OCI-LY3 (cell line): Measurements from ENCODE around the gene NR5A2.

Source experiments
- H2AFZ ChIP-seq: fragments of 200-600, 300-600 bp; shearing (Covaris generic); 2 replicates; pipeline ENCODE4 v1.6.0; 2014; ENCODE audit warnings: antibody characterized with exemption, low read depth, low read length
- H3K27ac ChIP-seq: fragments of 200-600, 300-600 bp; sonication (generic); 2 replicates; pipeline ENCODE4 v1.5.1; 2014; ENCODE audit warnings: mild to moderate bottlenecking, low read length, moderate library complexity, mixed read lengths
- H3K27me3 ChIP-seq: fragments of 200-600, 300-600 bp; sonication (generic); 2 replicates; pipeline ENCODE4 v1.6.1; 2014; ENCODE audit warnings: low read depth, low read length, mixed read lengths
- H3K36me3 ChIP-seq: fragments of 200-600, 300-600 bp; sonication (generic); replicated peaks from 2 replicates; pipeline ENCODE3; 2014; ENCODE audit warnings: low read depth, low read length, mixed read lengths
- H3K4me1 ChIP-seq: fragments of 300-600, 200-600 bp; sonication (generic); 2 replicates; pipeline ENCODE4 v1.6.1; 2014; ENCODE audit warnings: low read length, mixed read lengths
- H3K4me2 ChIP-seq: fragments of 200-600, 300-600 bp; sonication (generic); 2 replicates; pipeline ENCODE4 v1.6.1; 2014; ENCODE audit warnings: low read length, mixed read lengths
- H3K4me3 ChIP-seq: fragments of 300-600, 200-600 bp; sonication (generic); 2 replicates; pipeline ENCODE4 v1.5.1; 2014; ENCODE audit warnings: antibody characterized with exemption, mild to moderate bottlenecking, low read length, moderate library complexity
- H3K79me2 ChIP-seq: fragments of 300-600, 200-600 bp; shearing (Covaris generic); 2 replicates; pipeline ENCODE4 v1.6.1; 2014; ENCODE audit warnings: mild to moderate bottlenecking, low read length, mixed read lengths
- H3K9ac ChIP-seq: fragments of 300-600, 200-600 bp; shearing (Covaris generic); 2 replicates; pipeline ENCODE4 v1.6.0; 2014; ENCODE audit warnings: mild to moderate bottlenecking, low read length, moderate library complexity
- H3K9me3 ChIP-seq: fragments of 200-600, 300-600 bp; shearing (Covaris generic); 2 replicates; pipeline ENCODE4 v1.6.1; 2014; ENCODE audit warnings: low read length, mixed read lengths; ENCODE audit not compliant: insufficient read depth
- H4K20me1 ChIP-seq: fragments of 200-600, 300-600 bp; sonication (generic); 2 replicates; pipeline ENCODE4 v1.6.1; 2016; ENCODE audit warnings: low read length, mixed read lengths; ENCODE audit not compliant: insufficient read depth
- EZH2phosphoT487 ChIP-seq: fragments of 200-600 bp; shearing (Covaris generic); IDR thresholded peaks from 2 replicates; pipeline ENCODE4 v1.6.1; 2018; ENCODE audit warnings: antibody characterized with exemption, mixed run types, low read depth
- TF ChIP-seq, protein P1 (sequence below): fragments of 200-600, 300-600 bp; sonication (generic); IDR thresholded peaks from 2 replicates; pipeline ENCODE4 v1.5.1; 2014; ENCODE audit warnings: antibody characterized with exemption, low read length, low read depth

NR5A2 gene

GRCh38 chr1:200042552-200043335 is 15.2 kb downstream of the NR5A2 start:
- Histone ChIP-seq H3K4me1 (no peaks in the 10 kb centered on the region), H3K9ac (no peak overlapping the region), H3K27ac (no peak overlapping the region), H3K9me3 (no peaks in the 10 kb centered on the region), H3K4me2 (no peak overlapping the region), H3K36me3 (no peaks in the 10 kb centered on the region), H3K79me2 (no peaks in the 10 kb centered on the region), H4K20me1 (no peaks in the 10 kb centered on the region), H3K4me3 (no peak overlapping the region), H2AFZ (no peak overlapping the region), H3K27me3 (peaks cover 27% of the 10 kb centered on the region)
- TF ChIP-seq, protein P1, sequence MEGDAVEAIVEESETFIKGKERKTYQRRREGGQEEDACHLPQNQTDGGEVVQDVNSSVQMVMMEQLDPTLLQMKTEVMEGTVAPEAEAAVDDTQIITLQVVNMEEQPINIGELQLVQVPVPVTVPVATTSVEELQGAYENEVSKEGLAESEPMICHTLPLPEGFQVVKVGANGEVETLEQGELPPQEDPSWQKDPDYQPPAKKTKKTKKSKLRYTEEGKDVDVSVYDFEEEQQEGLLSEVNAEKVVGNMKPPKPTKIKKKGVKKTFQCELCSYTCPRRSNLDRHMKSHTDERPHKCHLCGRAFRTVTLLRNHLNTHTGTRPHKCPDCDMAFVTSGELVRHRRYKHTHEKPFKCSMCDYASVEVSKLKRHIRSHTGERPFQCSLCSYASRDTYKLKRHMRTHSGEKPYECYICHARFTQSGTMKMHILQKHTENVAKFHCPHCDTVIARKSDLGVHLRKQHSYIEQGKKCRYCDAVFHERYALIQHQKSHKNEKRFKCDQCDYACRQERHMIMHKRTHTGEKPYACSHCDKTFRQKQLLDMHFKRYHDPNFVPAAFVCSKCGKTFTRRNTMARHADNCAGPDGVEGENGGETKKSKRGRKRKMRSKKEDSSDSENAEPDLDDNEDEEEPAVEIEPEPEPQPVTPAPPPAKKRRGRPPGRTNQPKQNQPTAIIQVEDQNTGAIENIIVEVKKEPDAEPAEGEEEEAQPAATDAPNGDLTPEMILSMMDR: no peak
- TF ChIP-seq EZH2phosphoT487: no peak

DNA sequence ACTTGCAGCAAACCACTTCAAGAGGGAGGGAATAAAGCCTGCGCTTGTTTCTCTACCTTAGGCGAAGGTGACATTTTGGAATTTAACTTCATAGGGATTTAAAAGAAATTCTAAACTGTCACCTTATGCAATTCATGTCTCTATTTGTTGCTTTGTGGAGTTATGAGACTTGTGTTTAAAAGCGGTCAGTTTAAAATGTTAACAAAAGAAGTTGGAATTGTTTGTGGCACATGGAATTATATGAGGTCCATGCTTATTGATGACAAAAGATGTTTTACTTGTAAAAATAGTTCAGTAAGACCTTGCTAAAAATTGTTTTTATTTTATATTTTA is 15.8 kb downstream of the NR5A2 start:
- H3K27ac ChIP-seq: no peak overlapping the region
- no peak overlapping the region for H2AFZ ChIP-seq
- H3K4me1 ChIP-seq: no peaks in the 10 kb centered on the region
- H3K79me2 ChIP-seq: no peaks in the 10 kb centered on the region
- peaks cover 24% of the 10 kb centered on the region for H3K27me3 ChIP-seq
- no peaks in the 10 kb centered on the region for H3K9me3 ChIP-seq
- TF ChIP-seq, protein P1: no peak
- no peak for TF ChIP-seq EZH2phosphoT487
- H3K4me2 ChIP-seq: no peak overlapping the region
- no peak overlapping the region for H3K4me3 ChIP-seq
- H3K9ac ChIP-seq: no peak overlapping the region
- H4K20me1 ChIP-seq: no peaks in the 10 kb centered on the region
- H3K36me3 ChIP-seq: no peaks in the 10 kb centered on the region

GRCh38 chr1:200046115-200046514 is 18.6 kb downstream of the NR5A2 start:
- H2AFZ ChIP-seq: no peak overlapping the region
- H3K36me3 ChIP-seq: no peaks in the 10 kb centered on the region
- no peaks in the 10 kb centered on the region for H4K20me1 ChIP-seq
- H3K4me1 ChIP-seq: no peaks in the 10 kb centered on the region
- H3K9ac ChIP-seq: no peak overlapping the region
- H3K9me3 ChIP-seq: no peaks in the 10 kb centered on the region
- no peak overlapping the region for H3K27ac ChIP-seq
- peaks cover 24% of the 10 kb centered on the region for H3K27me3 ChIP-seq
- H3K4me2 ChIP-seq: no peak overlapping the region
- H3K4me3 ChIP-seq: no peak overlapping the region
- TF ChIP-seq EZH2phosphoT487: no peak
- TF ChIP-seq, protein P1: no peak
- H3K79me2 ChIP-seq: no peaks in the 10 kb centered on the region

- Histone ChIP-seq H2AFZ (no peak overlapping the region), H3K4me2 (no peak overlapping the region), H3K36me3 (no peaks in the 10 kb centered on the region), H3K27me3 (peaks cover 21% of the 10 kb centered on the region), H4K20me1 (no peaks in the 10 kb centered on the region), H3K27ac (no peak overlapping the region), H3K4me3 (no peak overlapping the region), H3K9me3 (no peaks in the 10 kb centered on the region), H3K9ac (no peak overlapping the region), H3K4me1 (no peaks in the 10 kb centered on the region), H3K79me2 (no peaks in the 10 kb centered on the region)
- no peak for TF ChIP-seq EZH2phosphoT487
- TF ChIP-seq, protein P1: no peak
Observed at GRCh38 chr1:200048244-200048643, 20.7 kb downstream of the NR5A2 start.
